Measurements from ENCODE around the gene SUN3.

Gene SUN3

GRCh38 chr7:47962262-47962661 is 66.6 kb downstream of the SUN3 start:
- Histone ChIP-seq H3K4me2 (ENCODE audit: low read length, poor library complexity, severe bottlenecking) (no peak overlapping the region), H3K14ac (ENCODE audit: low read length in 2 of 2) (no peak overlapping the region), H3K4ac (ENCODE audit: low read depth in 1 of 2, low read length in 2 of 2) (no peak overlapping the region), H2BK5ac (ENCODE audit: low read depth, low read length, poor library complexity, severe bottlenecking) (no peak overlapping the region), H2BK12ac (ENCODE audit: low read length in 2 of 2) (no peak overlapping the region), H3K36me3 (ENCODE audit: control insufficient read depth in 1 of 2, insufficient read depth in 2 of 2, low read depth in 1 of 2, low read length in 2 of 2) (peaks cover 44 to 76% of the 10 kb centered on the region in 2 experiments), H3K4me3 (ENCODE audit: insufficient read depth in 1 of 2, low read depth in 1 of 2, low read length in 2 of 2) (no peak overlapping the region), H2AK5ac (ENCODE audit: low read length, severe bottlenecking) (no peak overlapping the region), H3K79me1 (replicated peaks; ENCODE audit: low read length, poor library complexity, severe bottlenecking) (peaks cover 22% of the 10 kb centered on the region), H3K23ac (ENCODE audit: low read length in 2 of 2) (no peak overlapping the region), H2AFZ (ENCODE audit: low read depth, low read length) (no peak overlapping the region), H2BK15ac (ENCODE audit: low read depth, poor library complexity, severe bottlenecking) (no peak overlapping the region), H3K4me1 (ENCODE audit: control insufficient read depth, insufficient read depth, low read depth, low read length) (peaks cover 1% of the 10 kb centered on the region), H3K27ac (ENCODE audit: low read length, poor library complexity, severe bottlenecking) (no peak overlapping the region), H3K9ac (ENCODE audit: low read length) (no peak overlapping the region), H3K9me3 (ENCODE audit: control insufficient read depth, low read length) (no peaks in the 10 kb centered on the region), H4K8ac (ENCODE audit: low read length) (no peak overlapping the region), H2BK120ac (ENCODE audit: low read depth, low read length) (no peak overlapping the region), H3K27me3 (ENCODE audit: control insufficient read depth in 1 of 2, insufficient read depth in 1 of 2, low read length in 2 of 2) (no peaks in the 10 kb centered on the region), H3K18ac (ENCODE audit: low read depth in 1 of 2, low read length in 2 of 2) (no peak overlapping the region), H4K91ac (ENCODE audit: low read length) (no peak overlapping the region)
- no peak for DNase-seq
- whole genome bisulfite sequencing, result 100% methylated on average over 1 of the region's 3 CpGs

- Histone ChIP-seq H3K36me3 (ENCODE audit: control insufficient read depth in 1 of 2, insufficient read depth in 2 of 2, low read depth in 1 of 2, low read length in 2 of 2) (peaks cover 11 to 56% of the 10 kb centered on the region in 2 experiments), H3K14ac (ENCODE audit: low read length in 2 of 2) (no peak overlapping the region), H2BK120ac (ENCODE audit: low read depth, low read length) (no peak overlapping the region), H3K4ac (ENCODE audit: low read depth in 1 of 2, low read length in 2 of 2) (no peak overlapping the region), H3K23ac (ENCODE audit: low read length in 2 of 2) (no peak overlapping the region), H3K79me1 (replicated peaks; ENCODE audit: low read length, poor library complexity, severe bottlenecking) (peaks cover 11% of the 10 kb centered on the region), H3K4me1 (ENCODE audit: control insufficient read depth, insufficient read depth, low read depth, low read length) (peaks cover 7% of the 10 kb centered on the region), H2AFZ (ENCODE audit: low read depth, low read length) (no peak overlapping the region), H3K27ac (ENCODE audit: low read length, poor library complexity, severe bottlenecking) (no peak overlapping the region), H4K8ac (ENCODE audit: low read length) (no peak overlapping the region), H3K18ac (ENCODE audit: low read depth in 1 of 2, low read length in 2 of 2) (no peak overlapping the region), H3K27me3 (ENCODE audit: control insufficient read depth in 1 of 2, insufficient read depth in 1 of 2, low read length in 2 of 2) (no peaks in the 10 kb centered on the region), H2BK15ac (ENCODE audit: low read depth, poor library complexity, severe bottlenecking) (no peak overlapping the region), H3K4me2 (ENCODE audit: low read length, poor library complexity, severe bottlenecking) (no peak overlapping the region), H3K9ac (ENCODE audit: low read length) (no peak overlapping the region), H2BK5ac (ENCODE audit: low read depth, low read length, poor library complexity, severe bottlenecking) (no peak overlapping the region), H2BK12ac (ENCODE audit: low read length in 2 of 2) (no peak overlapping the region), H2AK5ac (ENCODE audit: low read length, severe bottlenecking) (no peak overlapping the region), H4K91ac (ENCODE audit: low read length) (no peak overlapping the region), H3K4me3 (ENCODE audit: insufficient read depth in 1 of 2, low read depth in 1 of 2, low read length in 2 of 2) (no peak overlapping the region), H3K9me3 (ENCODE audit: control insufficient read depth, low read length) (no peaks in the 10 kb centered on the region)
- no peak for DNase-seq
- 86% methylated on average over 6 of the region's 6 CpGs for WGBS
Measured at GRCh38 chr7:47957156-47957555, 71.8 kb downstream of the SUN3 start.

- Histone ChIP-seq H3K9me3 (ENCODE audit: control insufficient read depth, low read length) (no peaks in the 10 kb centered on the region), H3K4me2 (ENCODE audit: low read length, poor library complexity, severe bottlenecking) (no peak overlapping the region), H4K91ac (ENCODE audit: low read length) (no peak overlapping the region), H2AFZ (ENCODE audit: low read depth, low read length) (no peak overlapping the region), H3K4me3 (ENCODE audit: insufficient read depth in 1 of 2, low read depth in 1 of 2, low read length in 2 of 2) (no peak overlapping the region), H3K4me1 (ENCODE audit: control insufficient read depth, insufficient read depth, low read depth, low read length) (peaks cover 6% of the 10 kb centered on the region), H3K36me3 (ENCODE audit: control insufficient read depth in 1 of 2, insufficient read depth in 2 of 2, low read depth in 1 of 2, low read length in 2 of 2) (peaks cover 4 to 46% of the 10 kb centered on the region in 2 experiments), H3K27ac (ENCODE audit: low read length, poor library complexity, severe bottlenecking) (no peak overlapping the region), H2BK5ac (ENCODE audit: low read depth, low read length, poor library complexity, severe bottlenecking) (no peak overlapping the region), H3K27me3 (ENCODE audit: control insufficient read depth in 1 of 2, insufficient read depth in 1 of 2, low read length in 2 of 2) (no peaks in the 10 kb centered on the region), H3K79me1 (replicated peaks; ENCODE audit: low read length, poor library complexity, severe bottlenecking) (peaks cover 9% of the 10 kb centered on the region), H2AK5ac (ENCODE audit: low read length, severe bottlenecking) (peak overlapping the region; percentile 10), H3K23ac (ENCODE audit: low read length in 2 of 2) (no peak overlapping the region), H3K4ac (ENCODE audit: low read depth in 1 of 2, low read length in 2 of 2) (no peak overlapping the region), H3K14ac (ENCODE audit: low read length in 2 of 2) (no peak overlapping the region), H3K9ac (ENCODE audit: low read length) (no peak overlapping the region), H3K18ac (ENCODE audit: low read depth in 1 of 2, low read length in 2 of 2) (no peak overlapping the region), H2BK12ac (ENCODE audit: low read length in 2 of 2) (no peak overlapping the region), H4K8ac (ENCODE audit: low read length) (peak overlapping the region; percentile 20), H2BK120ac (ENCODE audit: low read depth, low read length) (no peak overlapping the region), H2BK15ac (ENCODE audit: low read depth, poor library complexity, severe bottlenecking) (no peak overlapping the region)
- no peak for DNase-seq
- 97% methylated on average over 6 of the region's 6 CpGs for WGBS
Measured at GRCh38 chr7:47956220-47956619, 72.7 kb downstream of the SUN3 start.

- Histone ChIP-seq H3K9me3 (ENCODE audit: control insufficient read depth, low read length) (no peaks in the 10 kb centered on the region), H3K4me2 (ENCODE audit: low read length, poor library complexity, severe bottlenecking) (no peak overlapping the region), H3K36me3 (ENCODE audit: control insufficient read depth in 1 of 2, insufficient read depth in 2 of 2, low read depth in 1 of 2, low read length in 2 of 2) (peaks cover 4 to 40% of the 10 kb centered on the region in 2 experiments), H3K27ac (ENCODE audit: low read length, poor library complexity, severe bottlenecking) (peak overlapping the region; percentile 3), H2BK12ac (ENCODE audit: low read length in 2 of 2) (no peak overlapping the region), H2BK5ac (ENCODE audit: low read depth, low read length, poor library complexity, severe bottlenecking) (no peak overlapping the region), H2AK5ac (ENCODE audit: low read length, severe bottlenecking) (no peak overlapping the region), H2AFZ (ENCODE audit: low read depth, low read length) (no peak overlapping the region), H3K14ac (ENCODE audit: low read length in 2 of 2) (no peak overlapping the region), H2BK120ac (ENCODE audit: low read depth, low read length) (no peak overlapping the region), H3K4me1 (ENCODE audit: control insufficient read depth, insufficient read depth, low read depth, low read length) (peaks cover 10% of the 10 kb centered on the region), H3K4me3 (ENCODE audit: insufficient read depth in 1 of 2, low read depth in 1 of 2, low read length in 2 of 2) (no peak overlapping the region), H3K18ac (ENCODE audit: low read depth in 1 of 2, low read length in 2 of 2) (no peak overlapping the region), H2BK15ac (ENCODE audit: low read depth, poor library complexity, severe bottlenecking) (no peak overlapping the region), H3K23ac (ENCODE audit: low read length in 2 of 2) (no peak overlapping the region), H3K79me1 (replicated peaks; ENCODE audit: low read length, poor library complexity, severe bottlenecking) (peaks cover 9% of the 10 kb centered on the region), H4K8ac (ENCODE audit: low read length) (no peak overlapping the region), H3K4ac (ENCODE audit: low read depth in 1 of 2, low read length in 2 of 2) (no peak overlapping the region), H3K27me3 (ENCODE audit: control insufficient read depth in 1 of 2, insufficient read depth in 1 of 2, low read length in 2 of 2) (no peaks in the 10 kb centered on the region), H3K9ac (ENCODE audit: low read length) (no peak overlapping the region), H4K91ac (ENCODE audit: low read length) (no peak overlapping the region)
- WGBS, result 68% methylated on average over 4 of the region's 4 CpGs
- DNase-seq, result peak; percentile 30
Measured at GRCh38 chr7:47954231-47954911, 74.5 kb downstream of the SUN3 start.
